A549 (cell line): ENCODE data around the gene ZNF557. TPM values are rescaled to one million over a fixed set of nuclear protein-coding genes. Genes with fewer than 3 reads are reported as not detected.
A peak's percentile ranks its signal among the peaks of the same experiment; 100 is the strongest.

Source experiments
- ATAC-seq, 2 experiments: fragments of 200-7000 bp in 1 of 2; fragments of >200 bp in 1 of 2; cut with Nextera tagmentation in 1 of 2; cut with Tn5 transposase in 1 of 2; 3 replicates each; pipeline versions ENCODE4 v1.8.0 to v1.9.1; 2018 to 2020; ENCODE audit warnings: mild to moderate bottlenecking in 1 of 2, moderate library complexity in 1 of 2
- CTCF ChIA-PET: fragments of 300-600 bp; sonication (Branson Sonifier 250); formaldehyde crosslinking; extraction: SDS; loops from one replicate; lab custom pipeline; 2021; ENCODE audit warnings: antibody characterized with exemption, inconsistent platforms; lab: Yijun Ruan, JAX
- POLR2A ChIA-PET: fragments of 350-600 bp; formaldehyde crosslinking; extraction: SDS; loops from one replicate; lab custom pipeline; 2021; ENCODE audit warnings: antibody characterized with exemption, inconsistent platforms; lab: Yijun Ruan, JAX
- DNase-seq, 2 experiments: peaks; one replicate each; pipeline versions ENCODE4 v3.0.0 to v3.0.0-alpha.2; 2011 to 2016; ENCODE audit warnings: low read depth in 1 of 2, low spot score in 1 of 2
- FAIRE-seq: peaks from 2 replicates; lab custom pipeline; 2011; peaks lifted over from hg19 to GRCh38; lab: Jason Lieb, UNC
- H3K27ac ChIP-seq, 2 experiments: fragments of >200 bp; sonication (Bioruptor Twin); formaldehyde crosslinking; 3 replicates each; pipeline ENCODE4 v1.5.1; 2016 to 2017
- H3K4me1 ChIP-seq: fragments of >200 bp; sonication (Bioruptor Twin); formaldehyde crosslinking; 3 replicates; pipeline ENCODE4 v1.6.1; 2016
- H3K4me2 ChIP-seq: fragments of >200 bp; sonication (Bioruptor Twin); formaldehyde crosslinking; 3 replicates; pipeline ENCODE4 v1.6.1; 2016
- H3K4me3 ChIP-seq: fragments of >200 bp; sonication (Bioruptor Twin); formaldehyde crosslinking; 3 replicates; pipeline ENCODE4 v1.5.1; 2016
- H3K9me3 ChIP-seq: fragments of >200 bp; sonication (Bioruptor Twin); formaldehyde crosslinking; 3 replicates; pipeline ENCODE4 v1.6.1; 2016
- BHLHE40 ChIP-seq: IDR thresholded peaks from 2 replicates; pipeline ENCODE4 v1.6.1; 2012; ENCODE audit warnings: low read depth, low read length, inconsistent platforms
- E2F6 ChIP-seq: IDR thresholded peaks from 2 replicates; pipeline ENCODE4 v1.6.1; 2012; ENCODE audit warnings: low read depth, borderline replicate concordance
- ESRRA ChIP-seq: fragments of 150-350 bp; IDR thresholded peaks from 2 replicates; pipeline ENCODE4 v1.6.1; 2014; ENCODE audit warnings: mild to moderate bottlenecking, low read length, borderline replicate concordance
- FOXS1 ChIP-seq: fragments of 250-450 bp; sonication (Bioruptor Pico); IDR thresholded peaks from 2 replicates; pipeline ENCODE4 v1.5.0; 2020; ENCODE audit warnings: mild to moderate bottlenecking, moderate library complexity
- HMGXB4 ChIP-seq: fragments of 250-450 bp; sonication (Bioruptor Pico); IDR thresholded peaks from 2 replicates; pipeline ENCODE4 v1.5.0; 2021; ENCODE audit warnings: mild to moderate bottlenecking, moderate library complexity, borderline replicate concordance
- HOXB13 ChIP-seq: fragments of 250-450 bp; sonication (Bioruptor Pico); IDR thresholded peaks from 2 replicates; pipeline ENCODE4 v1.5.0; 2020; ENCODE audit warnings: low read depth, mild to moderate bottlenecking, moderate library complexity
- HOXB5 ChIP-seq: fragments of 250-450 bp; sonication (Bioruptor Pico); IDR thresholded peaks from 2 replicates; pipeline ENCODE4 v1.5.0; 2020; ENCODE audit warnings: mild to moderate bottlenecking, moderate library complexity
- MAFK ChIP-seq: fragments of 450-650 bp; IDR thresholded peaks from 2 replicates; pipeline ENCODE4 v1.6.1; 2014; ENCODE audit not compliant: partially characterized antibody
- NR3C1 ChIP-seq: fragments of >200 bp; sonication (Bioruptor Twin); formaldehyde crosslinking; IDR thresholded peaks from 3 replicates; pipeline ENCODE4 v1.6.1; 2017
- POLR2AphosphoS2 ChIP-seq: conservative IDR thresholded peaks from 2 replicates; pipeline ENCODE4 v1.6.1; 2012; ENCODE audit warnings: low read length, improper control_type of control experiment, inconsistent platforms
- RCOR1 ChIP-seq: fragments of 150-350 bp; IDR thresholded peaks from 2 replicates; pipeline ENCODE4 v1.6.1; 2014; ENCODE audit warnings: antibody characterized with exemption, low read length, low read depth
- REST ChIP-seq: fragments of 200-600 bp; sonication (generic); IDR thresholded peaks from 2 replicates; pipeline ENCODE4 v1.6.1; 2016; ENCODE audit warnings: antibody characterized with exemption, mild to moderate bottlenecking, moderate library complexity
- SMC3 ChIP-seq: fragments of >200 bp; sonication (Bioruptor Twin); formaldehyde crosslinking; IDR thresholded peaks from 3 replicates; pipeline ENCODE4 v1.6.1; 2018; ENCODE audit warnings: inconsistent platforms
- SREBF2 ChIP-seq: fragments of 450-650 bp; IDR thresholded peaks from 2 replicates; pipeline ENCODE4 v1.6.1; 2014; ENCODE audit warnings: mild to moderate bottlenecking, moderate library complexity
- ZC3H11A ChIP-seq: fragments of 450-650 bp; IDR thresholded peaks from 2 replicates; pipeline ENCODE4 v1.6.1; 2014; ENCODE audit warnings: antibody characterized with exemption, mild to moderate bottlenecking
- WGBS: methylation state at CpG from one replicate; pipeline ENCODE4 v1.1.6; 2017; ENCODE audit errors: missing lambda C conversion rate; 5-methylcytosine and 5-hydroxymethylcytosine counted together
- polyA plus RNA-seq, 4 experiments: library from polyadenylated mRNA; depleted of rRNA in 3 of 4; stranded (reverse); fragments of >200 nt; fragmentation: RNase III in 1 of 4; extraction: RNeasy Plus Mini Kit Qiagen cat#74134 plus additional on column Dnase treatment in 1 of 4; gene quantifications; 2 replicates in 3 of 4; 3 replicates in 1 of 4; pipeline ENCODE4 v1.2.3, GENCODE V29; 2011 to 2017

ZNF557 gene
- polyA plus RNA-seq, 2 of the 4 experiments (the other 2 are of a cell fraction) = 2.3 to 4.2 TPM

GRCh38 chr19:7112675-7113074 lies 43.2 kb downstream of the ZNF557 start:
- 42% methylated on average over 4 of the region's 4 CpGs for WGBS
- TF ChIP-seq HOXB5 = no peak
- TF ChIP-seq MAFK = peak; percentile 67
- no peak for TF ChIP-seq NR3C1

DNA sequence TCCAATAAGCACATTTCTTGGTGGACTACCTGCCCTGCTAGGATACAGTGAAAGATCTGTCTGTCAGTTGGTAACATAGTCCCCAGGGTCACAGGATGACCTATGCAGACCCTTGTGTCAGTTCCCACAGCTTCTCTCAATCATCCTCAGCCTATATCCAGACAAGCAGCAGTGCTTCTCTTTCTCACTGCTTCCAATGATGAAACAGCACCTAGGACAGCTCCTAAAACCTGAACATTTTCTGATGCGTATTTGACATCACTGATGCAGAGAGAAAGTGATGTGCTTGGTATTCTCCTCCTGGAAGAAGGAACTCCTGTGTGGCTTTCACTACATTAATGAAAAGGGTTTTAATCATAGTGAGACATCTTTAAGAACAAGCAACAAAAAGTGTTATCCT lies 43.7 kb downstream of the ZNF557 start:
- Histone ChIP-seq H3K9me3 (no peaks in the 10 kb centered on the region), H3K27ac (no peak overlapping the region), H3K4me1 (no peaks in the 10 kb centered on the region), H3K4me3 (no peak overlapping the region), H3K4me2 (no peak overlapping the region)
- no peak for DNase-seq
- CTCF ChIA-PET = interaction anchor here (0.6 to 2.6 kb wide), 3 partner anchors 11 to 228 kb away, joined by 3 to 5 read pairs (median 4); no protein-coding TSS in a partner anchor
- FAIRE-seq = no peak
- no peak for ATAC-seq
- TF ChIP-seq HOXB5 = no peak
- peak; percentile 67 for TF ChIP-seq REST
- WGBS = 94% methylated on average over 1 of the region's 1 CpG
- POLR2A ChIA-PET = no interaction called here

More at GRCh38 chr19:7112675-7113074, 43.2 kb downstream of the ZNF557 start:
- no peaks in the 10 kb centered on the region for H3K4me1 ChIP-seq
- DNase-seq (no peak), FAIRE-seq (no peak), ATAC-seq (no peak)
- ChIA-PET CTCF (interaction anchor here (0.7 to 2.6 kb wide), 4 partner anchors 10 to 278 kb away, joined by 3 to 5 read pairs (median 4); no protein-coding TSS in a partner anchor), POLR2A (no interaction called here)
- H3K27ac ChIP-seq = no peak overlapping the region
- no peaks in the 10 kb centered on the region for H3K9me3 ChIP-seq
- H3K4me2 ChIP-seq = no peak overlapping the region
- no peak overlapping the region for H3K4me3 ChIP-seq

- FAIRE-seq (no peak), ATAC-seq (no peak), DNase-seq (no peak)
- Histone ChIP-seq H3K9me3 (no peaks in the 10 kb centered on the region), H3K4me1 (no peaks in the 10 kb centered on the region), H3K4me3 (no peak overlapping the region), H3K27ac (no peak overlapping the region), H3K4me2 (no peak overlapping the region)
- 83% methylated on average over 6 of the region's 6 CpGs for WGBS
- TF ChIP-seq FOXS1 (CRISPR knock-in tag) (no peak), HOXB5 (no peak), RCOR1 (no peak), SMC3 (no peak), HOXB13 (CRISPR knock-in tag) (no peak), SREBF2 (no peak), ESRRA (no peak), POLR2AphosphoS2 (no peak), BHLHE40 (no peak), E2F6 (no peak), HMGXB4 (CRISPR knock-in tag) (no peak), ZC3H11A (no peak)
- ChIA-PET CTCF (no interaction called here), POLR2A (no interaction called here)
Measured at GRCh38 chr19:7115721-7116120, 46.2 kb downstream of the ZNF557 start.
